ENCODE measurements around the gene ENTPD5.

DNA sequence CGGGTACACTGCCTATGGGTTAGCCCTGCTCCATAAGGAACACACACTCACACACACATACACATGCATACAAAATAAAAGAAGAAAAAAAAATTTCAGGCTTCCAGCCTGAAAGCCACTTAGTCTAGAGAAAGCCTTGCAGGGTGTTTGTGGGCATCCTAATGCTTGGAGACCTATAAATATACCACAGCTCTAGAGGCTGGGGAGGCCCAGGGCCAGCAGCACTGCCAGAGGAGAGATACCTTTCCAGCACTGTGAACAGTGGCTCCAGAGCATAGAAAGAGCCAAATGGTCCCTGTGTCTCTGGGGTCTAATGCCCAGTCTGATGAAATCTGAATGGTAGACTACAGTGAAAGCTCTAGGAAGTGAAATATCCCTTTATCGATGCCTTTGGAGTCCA is 82.1 kb downstream of the ENTPD5 start:
- TF ChIP-seq FOXP2 (optimal IDR thresholded peaks at IDR 0.05; ENCODE audit: control extremely low read depth, extremely low read length, insufficient read depth) (no peak), EZH2 (IDR thresholded peaks at IDR 0.05) (no peak)
